NAMALWA (cell line): ENCODE measurements around the gene LRMDA.

ENCODE experiments used
- DNase-seq: peaks from one replicate; pipeline ENCODE4 v3.0.0-alpha.2; 2015; ENCODE audit warnings: low spot score

Gene LRMDA

GRCh38 chr10:75402486-75403143, 28.8 kb upstream of the LRMDA start:
- no peak for DNase-seq

DNA sequence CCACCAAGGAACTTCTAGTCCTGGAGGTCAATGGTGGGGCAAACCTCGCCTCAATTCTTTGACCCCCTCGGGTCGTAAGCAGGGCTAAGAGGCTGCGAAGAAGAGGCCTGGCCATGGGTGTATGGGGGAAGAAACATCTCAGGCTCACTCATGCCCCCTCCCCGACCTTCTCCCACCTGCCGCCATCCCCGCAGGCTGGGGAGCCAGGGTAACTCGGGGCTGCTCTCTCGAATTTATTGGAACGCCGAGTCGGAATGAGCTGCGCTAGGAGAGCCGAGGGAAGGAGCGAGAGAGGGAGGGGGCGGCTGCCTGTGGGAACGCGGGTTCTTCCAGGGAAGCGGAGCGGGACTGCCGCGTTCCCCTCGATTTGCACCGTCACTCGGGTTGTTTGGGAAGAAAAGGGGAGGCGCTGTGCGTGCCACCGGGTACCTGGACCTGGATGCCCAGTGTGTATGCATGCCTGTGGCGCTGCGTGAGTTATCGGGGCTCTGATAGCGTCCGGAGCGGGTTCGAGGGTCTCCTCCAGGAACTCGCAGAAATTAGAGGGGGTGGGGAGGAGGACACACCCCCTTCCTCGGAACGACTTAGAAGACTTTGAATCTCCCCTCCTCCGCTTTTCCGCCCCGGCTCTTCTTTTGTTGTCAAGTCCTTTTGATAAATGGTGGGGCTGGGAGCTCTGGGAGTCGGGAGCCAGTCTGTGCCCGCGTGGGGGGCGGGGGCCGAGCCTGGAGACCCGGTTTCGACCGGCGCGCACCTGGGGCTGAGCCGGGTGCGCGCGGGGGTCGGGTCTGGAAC, 28.1 kb upstream of the LRMDA start:
- DNase-seq: no peak

- no peak for DNase-seq
These were observed 27.2 kb upstream of the LRMDA start for GRCh38 chr10:75403939-75404814.

DNA sequence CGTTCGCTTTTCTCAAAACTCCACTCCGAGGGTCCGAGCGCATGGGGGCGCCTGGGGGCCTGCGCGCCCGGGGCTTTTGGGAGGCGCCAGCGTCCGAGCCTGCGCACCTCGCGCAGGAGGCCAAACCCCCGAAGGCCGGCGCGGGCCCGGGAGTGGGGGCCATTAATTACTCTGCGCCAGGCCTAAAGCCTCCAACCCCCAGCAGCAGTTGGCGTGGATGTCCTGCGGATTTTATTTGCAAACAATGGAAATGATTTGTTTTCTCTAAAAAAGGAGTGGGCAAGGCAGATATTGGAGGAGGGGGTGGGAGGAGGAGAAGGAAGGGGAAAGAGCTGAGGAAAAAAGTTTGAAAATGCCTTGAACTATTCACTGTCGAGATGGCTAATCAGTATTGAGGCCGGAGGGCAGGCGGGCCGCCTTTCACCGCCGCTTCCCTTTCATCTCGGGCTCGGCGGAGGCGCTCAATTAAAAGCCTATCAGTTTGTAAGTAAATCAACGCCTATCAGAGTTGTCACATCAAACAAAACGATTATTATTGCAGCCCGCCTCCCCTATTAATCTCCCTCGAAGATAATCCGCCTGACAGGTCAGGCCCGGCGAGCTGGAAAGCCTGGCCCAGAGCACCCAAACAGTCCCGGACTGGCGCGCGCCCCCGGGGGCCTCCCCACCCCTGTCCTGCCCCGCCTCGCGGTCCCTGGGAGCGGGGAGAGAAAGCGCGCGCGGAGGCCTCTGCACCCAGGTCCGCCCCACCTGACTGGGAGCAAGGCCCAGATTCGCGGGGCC, 26.4 kb upstream of the LRMDA start:
- no peak for DNase-seq

- no peak for DNase-seq
These were observed 25.6 kb upstream of the LRMDA start for GRCh38 chr10:75405598-75406461.

DNA sequence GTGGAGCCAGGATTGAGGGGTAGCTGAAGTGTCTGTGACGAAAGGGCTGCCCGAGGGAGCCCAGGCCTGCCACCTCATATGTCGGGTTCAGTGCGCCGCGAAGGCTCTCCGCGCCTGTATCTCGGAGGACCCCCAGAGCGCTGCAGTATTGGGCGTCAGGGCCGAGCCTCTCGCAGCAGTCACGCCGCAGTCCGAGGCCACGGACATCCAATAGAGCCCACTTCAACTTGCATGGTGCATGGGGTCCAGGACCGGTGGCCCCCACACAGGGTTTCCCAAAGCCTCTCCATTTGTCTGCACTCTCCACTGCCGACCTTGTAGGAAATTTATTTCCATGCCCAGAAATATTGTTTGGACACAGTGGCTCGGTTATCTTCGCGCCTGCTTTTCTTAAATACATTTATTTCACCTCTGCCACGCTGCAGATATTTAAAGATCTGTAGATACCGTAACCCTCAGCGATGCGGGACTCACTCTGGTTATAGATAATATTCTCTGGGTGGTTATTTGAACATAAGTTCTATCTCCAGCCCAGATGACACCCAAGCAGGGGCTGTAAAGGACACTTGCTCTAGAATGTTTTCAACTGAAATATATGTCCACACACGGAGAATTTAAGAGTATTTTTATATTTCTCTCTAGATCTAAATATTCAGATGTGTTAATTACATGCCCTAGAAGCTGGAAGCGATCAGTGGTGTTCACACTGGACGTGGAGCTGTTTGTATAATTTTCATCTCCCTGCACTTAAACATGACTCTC, 24.8 kb upstream of the LRMDA start:
- no peak for DNase-seq

DNA sequence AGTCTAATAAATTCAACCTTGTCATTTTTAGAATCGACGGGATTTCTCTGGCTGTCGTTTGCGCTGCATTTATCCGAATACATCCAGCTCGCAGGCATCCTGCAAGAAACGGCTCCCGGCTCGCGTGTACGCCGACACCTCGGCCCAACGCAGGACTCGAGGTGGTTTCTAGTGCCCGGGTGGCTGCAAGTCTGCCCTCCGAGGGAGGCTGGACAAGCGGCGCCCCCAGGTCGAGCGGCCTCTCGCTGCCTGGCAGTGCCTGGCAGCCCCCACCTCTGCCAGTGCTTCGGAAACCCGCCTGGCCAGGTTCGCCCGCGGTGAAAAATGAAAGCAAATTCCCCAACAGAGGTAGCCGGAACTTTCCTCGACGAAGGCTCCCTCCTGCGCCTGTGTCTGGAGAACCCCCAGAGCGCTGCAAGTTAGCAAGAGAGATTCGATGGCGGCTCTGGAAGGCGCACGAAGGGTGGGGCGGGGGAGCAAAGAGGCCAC, 24.2 kb upstream of the LRMDA start:
- DNase-seq: no peak

DNA sequence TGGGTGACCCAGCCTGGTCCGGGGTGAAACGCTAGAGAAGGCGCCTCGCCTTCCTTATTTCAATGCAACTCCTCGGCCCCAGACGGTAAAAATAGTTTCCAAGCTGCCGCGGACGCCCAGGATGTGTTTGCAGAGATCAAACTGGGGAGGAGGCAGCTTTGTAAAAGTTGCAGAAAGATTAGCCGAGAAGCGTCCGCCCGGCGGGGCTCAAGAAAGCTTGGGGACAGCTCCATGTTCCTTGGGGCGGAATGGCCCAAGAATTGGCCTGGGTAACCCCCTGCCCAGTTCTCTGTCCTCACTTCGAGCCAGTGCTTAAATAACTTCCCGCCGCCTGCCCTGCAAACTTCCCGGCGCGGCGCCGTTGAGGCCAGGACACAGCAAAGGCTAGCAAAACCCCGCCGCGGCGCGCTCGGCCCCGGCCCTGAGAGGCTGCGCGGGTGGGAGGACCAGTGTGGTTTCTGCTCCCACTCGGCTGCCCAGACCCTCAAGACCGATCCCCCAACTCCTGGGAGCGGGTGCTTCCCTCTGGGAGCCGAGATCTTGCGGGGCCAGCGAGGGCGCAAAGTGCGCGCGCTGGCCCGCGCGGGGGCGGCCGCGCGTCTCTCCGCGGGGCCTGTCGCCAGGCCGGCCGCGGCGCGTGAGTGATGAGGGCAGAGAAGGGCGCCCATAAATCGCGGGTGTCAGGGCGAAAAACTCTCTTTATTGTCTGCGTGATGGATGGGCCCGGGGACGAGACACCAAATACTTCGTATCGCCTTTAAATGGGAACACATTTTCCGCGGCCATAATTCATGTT, 23.5 kb upstream of the LRMDA start:
- DNase-seq: no peak

GRCh38 chr10:75408509-75408875, 22.9 kb upstream of the LRMDA start:
- DNase-seq: no peak

GRCh38 chr10:75408911-75409885, 22.2 kb upstream of the LRMDA start:
- DNase-seq: peak; percentile 59

GRCh38 chr10:75410132-75411005, 21.1 kb upstream of the LRMDA start:
- DNase-seq: no peak

- DNase-seq: no peak
These were observed 16.9 kb upstream of the LRMDA start for GRCh38 chr10:75414527-75414926.

DNA sequence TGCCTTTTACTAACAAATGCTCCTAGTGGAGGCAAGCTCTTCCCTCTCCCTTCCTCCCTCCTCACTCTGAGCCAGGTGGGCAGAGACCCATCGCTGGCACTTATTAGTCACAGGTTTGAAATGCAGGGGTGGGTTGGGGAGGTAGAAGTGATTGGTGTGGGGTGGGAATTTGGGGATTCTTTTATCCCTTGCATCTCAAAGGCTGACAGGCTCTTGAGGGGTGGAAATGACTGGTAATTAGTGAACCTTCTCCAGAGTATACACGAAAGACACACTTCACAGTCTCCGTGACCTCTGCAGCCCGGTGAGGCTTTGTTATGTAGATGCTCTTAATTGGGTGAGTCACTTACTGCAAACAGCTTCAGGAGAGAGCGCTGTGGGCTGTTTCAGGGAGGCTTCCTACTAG, 13.9 kb upstream of the LRMDA start:
- no peak for DNase-seq

GRCh38 chr10:75418293-75418692, 13.1 kb upstream of the LRMDA start:
- DNase-seq: no peak

DNA sequence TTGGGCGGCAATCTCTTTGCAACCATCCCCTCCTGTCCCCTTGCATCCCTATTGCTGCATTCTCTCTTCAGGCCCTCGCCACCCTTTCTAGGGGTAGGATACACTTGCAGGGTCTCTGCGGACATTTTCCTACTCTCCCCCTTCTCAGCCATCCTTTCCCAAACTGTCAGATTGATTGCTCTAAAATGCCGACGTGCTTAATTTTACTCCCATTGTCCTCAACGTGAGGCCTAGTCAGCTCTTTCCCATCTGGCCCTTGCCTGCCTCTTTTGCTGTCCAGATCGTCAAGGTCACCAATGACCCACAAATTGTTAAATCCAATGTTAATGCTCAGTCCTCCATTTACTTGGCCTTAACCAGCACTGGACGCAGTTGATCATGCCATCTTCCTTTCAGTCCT, 12.7 kb upstream of the LRMDA start:
- no peak for DNase-seq

DNA sequence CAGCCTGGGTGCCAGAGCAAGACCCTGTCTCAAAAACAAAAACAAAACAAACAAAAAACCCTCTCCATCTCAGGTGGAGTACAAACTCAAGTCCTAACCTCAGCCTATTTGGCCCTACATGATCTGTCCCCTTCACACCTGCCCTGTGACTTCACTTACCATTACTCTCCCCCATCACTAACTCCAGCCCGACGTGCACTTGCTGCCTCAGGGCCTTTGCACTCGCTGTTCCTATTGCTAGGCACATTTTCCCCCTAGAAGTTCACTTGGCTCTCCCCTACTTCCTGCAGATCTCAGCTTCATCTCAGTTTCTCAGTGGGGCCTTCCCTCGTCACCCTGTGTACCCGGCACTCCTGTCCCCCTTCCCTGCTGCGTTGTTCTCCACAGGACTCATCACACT, 8.5 kb upstream of the LRMDA start:
- DNase-seq: no peak

DNA sequence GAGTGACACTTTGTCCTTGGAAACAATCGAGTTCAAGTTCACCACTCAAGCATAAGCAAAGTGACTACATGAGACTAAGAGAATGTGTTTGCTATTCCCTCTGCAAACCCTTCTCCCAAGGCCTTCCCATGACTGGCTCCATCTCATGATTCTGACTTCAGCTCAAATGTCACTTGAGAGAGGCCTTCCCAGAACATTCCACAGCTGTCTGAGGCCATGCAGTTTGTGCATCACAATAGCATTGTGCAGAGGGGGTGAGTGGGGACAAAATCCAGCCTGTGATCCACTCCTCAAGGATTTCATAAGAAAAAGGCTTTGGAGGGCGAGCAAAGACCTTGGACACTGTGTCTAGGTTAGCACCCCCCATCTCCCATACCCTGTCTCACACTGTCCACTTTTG, 6.9 kb upstream of the LRMDA start:
- DNase-seq: no peak
